HG03039 (cell line): ENCODE results near the gene CEP83.
"Not testable (repeated sequence)": the region's sequence is repeated elsewhere in the genome, so short reads cannot be mapped to it uniquely, and the experiment has no call there.

Experiments used
- ATAC-seq: cut with Tn5 transposase; IDR thresholded peaks from one replicate; pipeline ENCODE4 v1.9.1; 2021; ENCODE audit warnings: mild to moderate bottlenecking, moderate library complexity; ENCODE audit not compliant: unreplicated experiment

Gene CEP83

DNA sequence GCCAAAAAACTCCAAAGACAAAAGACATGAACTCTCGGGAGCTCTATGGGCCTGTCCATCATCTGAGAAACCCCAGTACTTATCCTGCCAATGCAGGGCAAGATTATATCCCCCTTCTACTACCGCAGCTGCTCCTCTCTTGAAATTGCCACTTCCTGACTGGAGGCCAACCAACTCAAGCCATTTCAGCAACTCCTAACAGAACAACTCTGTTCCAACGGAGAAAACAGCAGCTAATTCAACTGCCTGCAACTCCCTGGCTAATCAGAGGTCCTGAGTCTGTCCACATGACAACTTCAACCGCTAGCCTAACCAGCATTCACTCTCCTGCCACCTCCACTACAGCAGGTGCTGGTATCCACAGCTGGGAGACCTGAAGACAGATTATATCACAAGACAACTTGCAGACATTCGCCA is 24.1 kb downstream of the CEP83 start:
- ATAC-seq: no peak

DNA sequence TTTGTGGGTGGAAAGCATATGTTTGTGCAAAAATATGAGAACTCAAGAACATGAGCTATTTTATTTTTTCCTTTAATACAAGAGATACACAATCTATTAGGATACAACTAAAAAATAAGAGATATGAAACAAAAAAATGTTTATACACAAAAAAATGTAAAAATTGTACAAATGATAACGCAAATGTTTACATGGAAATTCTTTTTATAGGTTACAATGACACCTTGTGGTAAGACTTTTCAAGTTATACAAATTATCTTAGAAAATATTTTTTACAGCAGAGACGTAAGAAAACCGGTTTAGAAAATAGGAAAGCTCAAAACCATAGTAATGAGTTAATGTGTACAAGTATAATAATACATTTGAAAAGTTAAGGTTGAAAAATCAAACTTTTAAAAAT is 25.5 kb downstream of the CEP83 start:
- no peak for ATAC-seq

GRCh38 chr12:94433744-94434143 is 25.9 kb downstream of the CEP83 start:
- ATAC-seq: no peak

- ATAC-seq: no peak
Measured at GRCh38 chr12:94430304-94430703, 29.4 kb downstream of the CEP83 start.

DNA sequence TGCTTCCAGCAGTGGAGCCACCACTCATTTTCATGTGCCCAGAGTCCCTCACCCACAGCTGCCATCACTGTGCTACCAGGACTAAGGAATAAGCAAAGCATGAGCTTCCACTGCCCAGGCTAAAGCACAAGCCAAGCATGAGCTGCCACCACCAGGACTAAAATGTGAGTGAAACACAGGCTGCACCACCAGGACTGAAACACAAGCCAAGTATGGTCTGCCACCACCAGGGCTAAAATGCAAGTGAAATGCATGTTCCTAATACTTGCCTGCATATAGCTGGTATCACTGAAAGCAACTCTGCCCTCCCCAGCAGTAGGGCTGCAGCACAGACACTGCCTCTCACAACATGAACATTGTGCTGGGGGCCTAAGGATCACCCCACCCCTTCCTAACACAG is 30.0 kb downstream of the CEP83 start:
- no peak for ATAC-seq

DNA sequence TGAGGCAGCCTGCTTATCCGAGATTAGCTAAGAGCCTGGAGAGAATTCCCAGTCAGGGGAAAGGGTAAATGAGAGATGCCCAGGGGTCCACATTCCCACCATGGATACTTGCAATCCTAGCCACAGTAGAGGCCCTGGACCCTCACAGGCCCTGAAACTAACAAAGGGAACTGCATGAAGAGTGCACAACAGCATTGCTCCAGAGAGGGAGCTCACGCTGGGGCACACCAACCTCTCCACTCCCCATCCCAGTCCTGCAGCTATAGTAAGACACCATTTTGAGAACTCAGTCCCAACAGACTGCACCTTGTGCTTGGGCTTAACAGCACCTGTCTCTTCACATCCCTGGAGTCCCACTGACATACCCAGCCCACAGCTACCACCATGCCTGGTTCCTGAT is 30.5 kb downstream of the CEP83 start:
- no peak for ATAC-seq

DNA sequence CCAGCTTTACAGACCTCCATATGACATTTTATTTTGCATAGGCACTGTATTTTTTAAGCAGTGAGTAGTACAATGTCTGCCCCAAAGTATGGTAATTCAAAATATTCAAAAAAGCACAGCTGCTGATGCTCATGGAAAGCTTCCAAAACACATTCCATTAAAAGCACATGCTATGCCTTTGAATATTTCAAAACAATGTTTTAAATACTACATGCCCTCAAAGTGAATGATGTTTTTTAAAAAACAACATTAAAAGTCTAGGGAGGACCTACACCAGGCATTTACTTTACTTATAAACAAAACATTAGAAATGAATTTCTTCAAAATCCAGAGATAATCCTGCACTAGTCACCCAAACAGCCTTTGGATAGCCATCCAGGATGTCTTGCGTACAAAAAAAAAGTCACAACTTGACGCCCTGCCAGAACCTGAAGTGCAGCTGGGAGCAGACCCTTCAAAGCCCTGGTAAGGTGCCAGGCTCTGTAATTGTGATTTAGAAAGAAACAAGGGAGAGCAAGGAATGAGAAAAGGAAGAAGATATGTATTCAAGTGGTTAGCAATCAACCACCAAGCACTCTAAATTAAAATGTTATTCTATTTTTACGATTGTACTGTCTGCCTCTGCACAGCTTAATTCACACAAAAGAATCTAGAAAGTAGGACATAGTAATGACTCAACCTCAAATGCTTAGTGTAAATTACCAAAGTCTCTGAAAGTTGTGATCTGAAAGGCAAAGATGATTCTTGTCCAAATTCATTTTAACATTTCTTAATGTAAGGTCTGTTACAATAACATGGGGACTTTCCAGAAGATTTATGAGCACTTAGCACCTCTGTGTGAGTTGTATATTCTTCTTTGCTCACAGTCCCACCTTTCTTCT is 31.9 kb downstream of the CEP83 start:
- no peak for ATAC-seq

DNA sequence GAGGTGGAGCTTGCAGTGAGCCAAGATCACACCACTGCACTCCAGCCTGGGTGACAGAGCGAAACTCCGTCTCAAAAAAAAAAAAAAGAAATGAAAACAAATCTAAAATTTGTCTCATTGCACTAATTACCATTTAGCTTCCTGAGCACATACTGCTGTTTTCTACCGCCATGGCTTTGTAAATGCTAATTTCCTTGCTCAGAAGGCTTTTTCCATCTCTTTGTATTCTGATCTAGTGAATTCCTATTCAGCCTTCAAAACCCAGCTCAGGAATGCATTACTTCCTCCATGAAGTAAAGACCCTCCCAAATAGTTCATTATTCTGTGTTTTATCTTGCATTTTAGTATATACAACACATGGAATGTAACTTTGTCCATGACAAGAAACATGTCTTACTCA is 33.6 kb downstream of the CEP83 start:
- no peak for ATAC-seq

GRCh38 chr12:94424830-94425229 is 34.8 kb downstream of the CEP83 start:
- ATAC-seq: not testable (repeated sequence)

DNA sequence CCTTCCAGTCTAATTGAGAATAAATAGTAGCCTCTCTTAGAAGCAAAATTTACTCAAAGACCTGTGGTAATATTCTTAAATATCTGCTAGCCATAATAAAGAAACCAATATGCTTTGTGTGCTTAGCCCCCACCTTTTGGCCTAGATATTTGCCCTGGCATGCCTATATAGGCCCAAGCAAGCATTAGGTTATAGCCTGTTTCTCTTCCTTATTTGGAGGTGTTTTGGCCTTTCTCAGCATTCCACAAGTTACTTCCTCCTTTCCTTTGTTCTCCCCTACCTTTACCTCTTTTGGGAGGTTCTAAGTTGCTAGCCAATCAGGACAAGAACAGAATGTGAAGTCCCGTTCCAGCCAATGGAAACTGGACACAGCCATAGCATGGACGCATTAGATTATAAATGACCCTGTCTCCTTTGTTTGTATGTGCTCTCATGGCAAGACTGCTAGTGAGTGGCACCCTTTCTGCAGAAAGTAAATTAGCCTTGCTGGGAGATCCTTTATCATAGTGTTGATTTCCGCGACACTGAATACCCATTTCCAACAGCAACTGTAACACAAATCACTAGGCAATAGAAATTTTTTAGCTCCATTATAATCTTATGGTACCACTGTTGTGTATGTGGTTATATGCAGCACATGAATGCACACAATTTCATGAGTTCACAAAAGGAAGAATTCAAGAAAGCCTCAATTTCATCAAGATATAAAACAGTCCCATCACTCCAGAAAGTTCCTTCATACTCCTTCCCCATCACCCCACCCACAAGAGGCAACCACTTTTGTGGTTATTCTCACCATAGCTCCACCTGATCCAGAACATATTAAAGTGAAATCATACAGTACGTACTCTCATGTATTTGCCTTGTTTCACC is 37.6 kb downstream of the CEP83 start:
- ATAC-seq: no peak

GRCh38 chr12:94418517-94418916 is 41.1 kb downstream of the CEP83 start:
- ATAC-seq: no peak

- no peak for ATAC-seq
Measured at GRCh38 chr12:94416613-94417012, 43.1 kb downstream of the CEP83 start.

DNA sequence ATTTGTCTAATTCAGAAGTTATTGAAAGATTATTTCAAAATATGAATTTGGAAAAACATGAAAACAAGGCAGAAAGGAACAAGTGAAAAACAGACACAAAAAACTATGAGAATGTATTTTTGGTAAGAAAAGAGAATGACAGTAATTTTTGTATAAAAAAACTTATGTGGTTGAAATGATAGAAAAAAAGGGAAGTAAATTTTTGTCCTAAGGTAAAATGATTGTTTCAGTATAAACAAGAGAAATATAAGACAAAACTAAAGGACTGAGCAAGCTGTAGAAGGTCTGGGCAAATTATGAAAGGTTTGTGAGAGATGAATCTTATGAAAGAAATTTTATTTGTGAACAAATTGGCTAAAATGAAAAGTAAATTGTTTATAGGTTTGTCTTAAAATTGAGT is 44.6 kb downstream of the CEP83 start:
- ATAC-seq: no peak

DNA sequence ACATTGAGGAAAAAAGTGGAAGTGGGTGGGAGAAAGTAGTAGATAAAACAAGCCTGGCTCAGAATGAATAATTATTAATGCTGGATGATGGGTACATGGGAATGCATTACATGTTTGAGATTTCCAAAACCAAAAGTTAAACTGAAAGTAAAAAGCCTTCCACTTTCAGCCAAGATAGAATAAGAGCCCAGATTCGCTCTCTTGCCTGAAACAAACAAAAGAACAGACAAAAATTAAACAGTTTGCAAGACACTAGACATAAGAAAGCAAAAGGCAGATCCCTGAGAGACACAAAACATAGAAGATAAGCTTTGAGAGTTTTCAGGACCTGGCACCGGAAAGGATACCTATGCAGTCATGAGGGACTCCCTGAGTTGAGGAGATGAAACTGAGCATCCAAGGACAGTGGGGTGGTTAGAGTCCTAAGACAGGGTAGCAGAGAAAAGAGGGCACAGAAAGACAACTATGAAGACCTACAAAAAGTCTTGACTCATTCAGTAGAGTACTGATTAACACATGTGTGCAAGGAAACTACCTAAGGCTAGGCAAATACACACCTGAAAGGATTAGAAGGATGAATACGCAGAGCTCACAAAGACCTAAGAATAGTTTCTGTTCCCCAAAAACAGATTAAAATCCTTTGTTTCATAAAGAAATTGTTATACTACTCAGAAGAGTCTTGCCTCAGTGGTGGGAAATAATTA is 54.1 kb downstream of the CEP83 start:
- peak; percentile 66 for ATAC-seq

DNA sequence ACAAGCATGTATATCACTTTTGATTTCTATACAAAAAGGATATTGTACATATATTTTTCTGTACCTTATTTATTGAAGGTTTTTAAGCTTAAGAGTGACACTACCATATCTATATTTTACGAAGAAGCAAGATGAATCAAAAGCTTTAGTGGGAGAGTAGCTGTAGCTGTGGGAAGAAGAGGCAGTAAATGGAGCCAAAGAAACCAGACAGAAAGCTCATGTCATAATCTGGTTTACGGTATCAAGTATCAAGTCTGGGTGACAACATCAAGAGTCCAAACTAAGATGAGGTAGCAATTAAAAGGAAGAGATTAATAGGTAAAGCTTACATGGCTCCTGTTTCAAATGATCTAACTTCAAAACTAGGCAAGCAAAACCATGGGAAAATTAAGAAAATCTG is 54.8 kb downstream of the CEP83 start:
- ATAC-seq: no peak

DNA sequence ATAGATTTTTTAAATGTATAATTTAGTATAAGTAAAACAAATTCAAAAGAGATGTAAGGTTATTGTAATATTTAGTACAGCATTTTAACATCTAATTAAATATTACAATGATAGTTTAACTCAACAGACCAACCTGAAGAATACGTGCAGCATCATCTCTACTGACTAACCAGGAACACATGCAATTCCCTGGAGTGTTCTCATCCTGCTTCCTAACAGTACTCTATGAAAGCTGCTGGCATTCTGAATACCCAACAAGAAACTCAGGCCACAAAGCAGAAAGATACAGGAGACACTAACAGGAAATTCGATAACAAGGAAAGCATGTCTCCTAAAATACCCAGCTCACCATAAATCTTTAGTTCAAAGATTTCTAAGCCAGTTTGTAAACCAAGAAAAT is 58.3 kb downstream of the CEP83 start:
- ATAC-seq: no peak

- not testable (repeated sequence) for ATAC-seq
Measured at GRCh38 chr12:94398685-94399084, 61.0 kb downstream of the CEP83 start.

- ATAC-seq: no peak
Measured at GRCh38 chr12:94397401-94397800, 62.3 kb downstream of the CEP83 start.

DNA sequence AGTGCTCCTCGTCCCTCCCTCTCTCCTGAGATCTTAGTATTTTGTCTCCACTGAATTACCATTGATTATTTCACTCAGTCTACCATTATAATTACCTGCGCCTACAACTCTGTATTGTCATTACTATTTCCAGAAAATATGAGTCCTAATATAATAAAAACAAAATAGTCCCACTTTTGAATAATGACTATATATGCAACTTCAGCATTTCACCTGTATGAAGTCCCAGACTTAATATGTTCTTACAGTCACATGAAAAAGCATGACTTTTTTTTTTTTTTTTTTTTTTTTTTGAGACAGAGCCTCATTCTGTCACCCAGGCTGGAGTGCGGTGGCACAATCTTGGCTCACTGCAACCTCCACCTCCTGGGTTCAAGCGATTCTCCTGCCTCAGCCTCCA is 63.7 kb downstream of the CEP83 start:
- not testable (repeated sequence) for ATAC-seq

GRCh38 chr12:94390130-94390485 is 69.6 kb downstream of the CEP83 start:
- no peak for ATAC-seq

DNA sequence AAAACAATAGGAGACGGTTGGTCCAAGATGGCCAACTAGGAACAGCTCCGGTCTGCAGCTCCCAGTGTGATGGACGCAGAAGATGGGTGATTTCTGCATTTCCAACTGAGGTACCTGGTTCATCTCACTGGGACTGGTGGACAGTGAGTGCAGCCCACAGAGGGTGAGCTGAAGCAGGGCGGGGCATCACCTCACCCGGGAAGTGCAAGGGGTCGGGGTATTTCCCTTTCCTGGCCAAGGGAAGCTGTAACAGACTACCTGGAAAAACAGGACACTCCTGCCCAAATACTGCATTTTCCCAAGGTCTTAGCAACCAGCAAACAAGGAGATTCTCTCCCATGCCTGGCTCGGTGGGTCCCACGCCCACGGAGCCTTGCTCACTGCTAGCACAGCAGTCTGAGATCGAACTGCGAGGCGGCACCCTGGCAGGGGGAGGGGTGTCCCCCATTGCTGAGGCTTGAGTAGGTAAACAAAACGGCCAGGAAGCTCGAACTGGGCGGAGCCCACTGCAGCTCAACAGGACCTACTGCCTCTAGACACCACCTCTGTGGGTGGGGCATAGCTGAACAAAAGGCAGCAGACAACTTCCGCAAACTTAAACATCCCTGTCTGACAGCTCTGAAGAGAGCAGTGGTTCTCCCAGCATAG is 70.1 kb downstream of the CEP83 start:
- not testable (repeated sequence) for ATAC-seq
